Right lung (tissue), 10 donors: Measurements from ENCODE around the gene UBP1. TPM values are rescaled to one million over a fixed set of nuclear protein-coding genes. Genes with fewer than 3 reads are reported as not detected.
A peak's percentile ranks its signal among the peaks of the same experiment; 100 is the strongest.
"Not testable (repeated sequence)": the region's sequence is repeated elsewhere in the genome, so short reads cannot be mapped to it uniquely, and the experiment has no call there.

ENCODE experiments used
- DNase-seq, 2 donors: peaks; one replicate each; pipeline ENCODE4 v3.0.0-alpha.2; 2013
- long read RNA-seq, 8 donors: transcript quantifications; one replicate each; lab custom pipeline, GENCODE V29; 2026
- polyA plus RNA-seq, 5 donors: library from polyadenylated mRNA; unstranded; fragments of 120-200 nt; gene quantifications; one replicate each; pipeline versions ENCODE4 v1.2.1 to v1.2.3, GENCODE V29; 2013; ENCODE audit warnings: inconsistent platforms in 1 of 5, low replicate concordance in 1 of 5; ENCODE audit not compliant: insufficient read length in 5 of 5, insufficient read depth in 1 of 5

UBP1 gene
- polyA plus RNA-seq: 100 to 1,000 TPM in 4 of 5 donors, 10 to 100 TPM in 1; 98.3 to 143 (median 131) TPM
- long read RNA-seq, donor 1, full-length matches to known transcripts: 4 of 13 reads
- long read RNA-seq, donor 1, partial matches to known transcripts: 9 of 13 reads
- long read RNA-seq, donor 1, other reads (novel, unspliced or antisense): 0 of 13 reads
- long read RNA-seq, donor 2, full-length matches to known transcripts: 5 of 5 reads
- long read RNA-seq, donor 2, partial matches to known transcripts: 0 of 5 reads
- long read RNA-seq, donor 2, other reads (novel, unspliced or antisense): 0 of 5 reads
- long read RNA-seq, donor 3, full-length matches to known transcripts: 4 of 4 reads
- long read RNA-seq, donor 3, partial matches to known transcripts: 0 of 4 reads
- long read RNA-seq, donor 3, other reads (novel, unspliced or antisense): 0 of 4 reads
- long read RNA-seq, donor 4, full-length matches to known transcripts: 2 of 10 reads
- long read RNA-seq, donor 4, partial matches to known transcripts: 8 of 10 reads
- long read RNA-seq, donor 4, other reads (novel, unspliced or antisense): 0 of 10 reads
- long read RNA-seq, donor 5, full-length matches to known transcripts: 3 of 18 reads
- long read RNA-seq, donor 5, partial matches to known transcripts: 15 of 18 reads
- long read RNA-seq, donor 5, other reads (novel, unspliced or antisense): 0 of 18 reads
- long read RNA-seq, donor 6, full-length matches to known transcripts: 2 of 2 reads
- long read RNA-seq, donor 6, partial matches to known transcripts: 0 of 2 reads
- long read RNA-seq, donor 6, other reads (novel, unspliced or antisense): 0 of 2 reads
- long read RNA-seq, donor 7, full-length matches to known transcripts: 7 of 12 reads
- long read RNA-seq, donor 7, partial matches to known transcripts: 5 of 12 reads
- long read RNA-seq, donor 7, other reads (novel, unspliced or antisense): 0 of 12 reads
- long read RNA-seq, donor 8, full-length matches to known transcripts: 3 of 3 reads
- long read RNA-seq, donor 8, partial matches to known transcripts: 0 of 3 reads
- long read RNA-seq, donor 8, other reads (novel, unspliced or antisense): 0 of 3 reads

- peak; percentile 100 for DNase-seq
Measured at GRCh38 chr3:33440328-33441224, at the start of gene UBP1. TSS of gene UBP1 (minus strand) at chr3:33440405. CDS start at chr3:33439848, 557 bp downstream.

- DNase-seq: no peak
Measured at GRCh38 chr3:33488683-33489082, 48.5 kb upstream of the UBP1 start.

- no peak for DNase-seq
Measured at GRCh38 chr3:33488246-33488645, 48.0 kb upstream of the UBP1 start.

- peak; percentile 58 to 65 for DNase-seq
Measured at GRCh38 chr3:33482111-33482521, 41.9 kb upstream of the UBP1 start.

GRCh38 chr3:33474896-33475295, 34.7 kb upstream of the UBP1 start:
- no peak for DNase-seq

- DNase-seq: no peak
Measured at GRCh38 chr3:33473813-33474212, 33.6 kb upstream of the UBP1 start.

- no peak for DNase-seq
Measured at GRCh38 chr3:33467786-33468185, 27.6 kb upstream of the UBP1 start.

- no peak for DNase-seq
Measured at GRCh38 chr3:33461097-33461496, 20.9 kb upstream of the UBP1 start.

GRCh38 chr3:33459577-33459976, 19.4 kb upstream of the UBP1 start:
- DNase-seq: not testable (repeated sequence)

- no peak for DNase-seq
Measured at GRCh38 chr3:33458446-33458845, 18.2 kb upstream of the UBP1 start.

- no peak for DNase-seq
Measured at GRCh38 chr3:33456756-33457155, 16.6 kb upstream of the UBP1 start.

GRCh38 chr3:33453331-33453761, 13.1 kb upstream of the UBP1 start:
- no peak for DNase-seq

- DNase-seq: not testable (repeated sequence)
Measured at GRCh38 chr3:33451994-33452393, 11.8 kb upstream of the UBP1 start.

- no peak for DNase-seq
Measured at GRCh38 chr3:33447958-33448357, 7.8 kb upstream of the UBP1 start.

GRCh38 chr3:33447256-33447625, 7.0 kb upstream of the UBP1 start:
- DNase-seq: not testable (repeated sequence)

- no peak for DNase-seq
Measured at GRCh38 chr3:33442190-33442589, 2.0 kb upstream of the UBP1 start.

- DNase-seq: no peak
Measured at GRCh38 chr3:33441225-33441976, 1.2 kb upstream of the UBP1 start.

- peak; percentile 30 to 48 for DNase-seq
Measured at GRCh38 chr3:33439546-33440327, 468 bp downstream of the UBP1 start.

- peak; percentile 17 to 29 for DNase-seq
Measured at GRCh38 chr3:33438881-33439545, 1.2 kb downstream of the UBP1 start.
